Right forelimb (tissue), 1 donor: ENCODE data around the gene CCDC170.
"Not testable (repeated sequence)": the region's sequence is repeated elsewhere in the genome, so short reads cannot be mapped to it uniquely, and the experiment has no call there.

Experiments used
- DNase-seq: peaks from one replicate; pipeline ENCODE4 v3.0.0-alpha.2; 2018

The CCDC170 gene

DNA sequence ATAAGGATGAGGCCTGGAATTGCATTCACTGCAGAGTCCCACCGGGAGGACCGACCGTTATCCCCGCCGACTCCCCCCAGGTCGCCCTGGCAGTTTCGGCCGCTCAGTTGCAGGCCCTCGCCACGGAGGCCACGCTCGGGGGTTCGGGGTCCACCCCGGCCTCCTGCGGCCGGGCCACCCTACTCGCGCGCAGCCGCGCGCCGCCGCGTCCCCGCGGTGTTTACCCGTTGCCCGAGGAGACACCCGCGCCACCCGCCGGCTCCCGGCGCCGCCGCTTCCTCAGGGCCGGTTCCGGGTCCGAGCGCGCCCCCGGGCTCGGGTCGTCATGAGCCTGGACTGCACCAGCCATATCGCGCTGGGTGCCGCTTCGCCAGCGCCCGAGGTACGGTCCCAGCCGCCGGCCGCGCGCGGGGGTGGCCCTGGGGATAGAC, at the start of gene CCDC170:
TSS of gene CCDC170 (plus strand) at position 214 of the 431 bp plus-strand sequence. CDS start at position 326, 112 bp downstream.
- peak; percentile 74 for DNase-seq

- no peak for DNase-seq
These were observed 48.3 kb upstream of the CCDC170 start for GRCh38 chr6:151445482-151445881.

GRCh38 chr6:151447237-151447636, 46.6 kb upstream of the CCDC170 start:
- no peak for DNase-seq

DNA sequence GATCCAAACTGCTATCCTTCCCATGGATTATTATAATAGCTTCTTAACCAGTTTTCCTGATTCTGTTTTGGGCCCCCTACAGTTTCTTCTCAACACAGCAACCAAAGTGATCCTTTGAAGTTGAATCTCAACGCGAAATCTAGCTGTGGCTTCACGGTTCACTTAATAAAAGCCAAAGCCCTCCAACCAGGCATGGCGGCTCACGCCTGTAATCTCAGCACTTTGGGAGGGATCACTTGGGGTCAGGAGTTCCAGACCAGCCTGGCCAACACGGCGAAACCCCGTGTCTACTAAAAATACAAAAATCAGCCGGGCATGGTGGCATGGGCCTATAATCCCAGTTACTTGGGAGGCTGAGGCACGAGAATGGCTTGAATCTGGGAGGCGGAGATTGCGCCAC, 45.2 kb upstream of the CCDC170 start:
- no peak for DNase-seq

- DNase-seq: not testable (repeated sequence)
These were observed 42.9 kb upstream of the CCDC170 start for GRCh38 chr6:151450928-151451327.

DNA sequence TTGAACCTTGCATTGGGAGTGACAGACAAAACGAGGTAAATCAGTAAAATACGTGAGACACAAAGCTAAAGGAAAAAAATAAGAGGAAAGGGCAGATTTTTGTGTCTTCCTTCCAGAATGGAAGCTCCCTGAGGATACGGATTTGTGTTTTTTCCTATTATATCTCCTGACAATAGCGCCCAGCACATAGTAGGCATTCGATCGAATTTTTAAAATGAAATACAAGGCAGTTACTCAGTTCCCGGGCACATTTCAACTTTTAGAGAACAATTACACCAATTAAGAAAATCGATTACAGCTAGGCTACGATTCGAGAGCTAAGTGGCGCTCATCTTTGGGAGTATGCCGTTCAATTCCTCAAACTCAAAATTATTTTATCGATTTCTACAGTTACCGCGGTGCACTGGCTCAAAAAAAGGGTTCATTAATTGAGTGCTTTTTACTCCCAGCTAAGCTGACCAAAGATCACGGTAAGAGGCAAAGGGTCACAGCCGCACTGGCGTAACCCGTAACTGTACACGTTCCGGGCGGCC, 42.3 kb upstream of the CCDC170 start:
- no peak for DNase-seq

DNA sequence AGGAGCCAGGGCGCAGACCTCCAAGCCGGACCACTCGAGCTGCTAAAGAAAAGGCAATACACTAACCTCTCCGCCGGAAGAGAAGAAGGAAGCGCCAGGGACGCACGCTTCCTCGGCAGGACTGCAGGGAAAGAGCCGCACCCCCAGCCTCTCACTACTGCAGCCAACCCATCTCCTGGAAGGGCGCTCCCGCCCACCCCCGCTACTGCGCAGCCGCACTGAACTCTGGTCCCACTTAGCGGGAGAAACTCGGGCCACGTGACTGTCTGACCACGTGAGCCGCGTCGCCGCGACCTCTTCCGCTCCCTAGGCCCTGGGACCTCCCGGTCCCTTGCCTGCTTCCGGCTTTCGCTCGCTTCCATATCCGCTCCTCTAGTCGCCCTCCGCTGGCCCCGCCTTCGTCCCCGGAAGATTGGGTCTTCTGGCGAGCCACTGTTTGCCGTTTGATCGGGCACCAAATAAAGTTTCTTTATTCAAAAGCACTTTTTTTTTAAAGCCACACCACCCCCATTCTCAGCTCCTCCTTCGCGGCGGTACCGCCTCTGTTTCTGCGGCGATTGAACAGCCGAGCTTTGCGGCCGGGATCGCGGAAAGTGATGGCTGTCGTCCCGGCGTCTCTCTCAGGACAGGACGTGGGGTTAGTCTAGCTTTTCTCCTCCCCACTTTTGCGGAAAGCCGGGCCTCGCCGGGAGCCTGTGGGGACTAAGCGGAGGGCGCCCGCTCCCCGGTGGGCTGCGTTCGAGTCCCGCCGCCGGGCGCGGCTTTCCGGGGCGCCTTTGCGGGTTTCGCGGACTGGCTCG, 41.7 kb upstream of the CCDC170 start, which contains the start of gene RMND1:
TSS of gene RMND1 (minus strand) at position 177 of the 800 bp plus-strand sequence. CDS start 6,315 bp downstream, outside the sequence.
- DNase-seq: peak; percentile 100

DNA sequence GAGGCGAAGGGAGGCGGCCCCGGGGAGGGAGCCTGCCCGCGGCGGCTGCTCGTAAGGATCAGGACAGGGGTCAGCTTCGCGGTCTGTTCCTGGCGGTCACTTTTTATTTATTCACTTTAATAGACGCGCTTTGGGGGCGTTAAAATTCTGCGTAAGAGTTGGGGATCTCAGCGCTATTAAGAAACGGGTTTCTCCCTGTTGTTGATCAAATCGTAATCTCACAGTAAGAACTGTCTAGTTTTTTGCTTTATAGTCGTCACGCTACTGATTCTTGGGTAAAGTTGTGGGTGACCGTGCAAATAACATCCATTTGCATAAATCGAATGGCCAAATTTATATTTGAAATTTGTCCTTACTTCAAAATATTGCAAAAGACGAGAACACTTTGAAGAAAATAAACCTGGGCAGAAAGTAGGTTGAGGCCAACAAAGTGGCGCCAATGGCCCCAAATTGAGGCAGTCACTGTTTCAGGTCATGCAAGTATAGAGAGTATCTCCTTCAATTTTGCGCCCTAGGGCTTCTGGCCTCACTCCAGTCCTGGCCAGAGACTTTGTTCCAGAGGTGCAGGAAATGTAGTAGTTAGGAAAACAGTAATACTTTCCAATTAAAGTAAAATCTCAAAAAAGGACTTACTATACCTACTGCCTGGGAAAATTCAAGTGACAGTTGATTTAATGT, 40.9 kb upstream of the CCDC170 start:
- DNase-seq: peak; percentile 61

- DNase-seq: not testable (repeated sequence)
These were observed 37.9 kb upstream of the CCDC170 start for GRCh38 chr6:151455751-151456398.

DNA sequence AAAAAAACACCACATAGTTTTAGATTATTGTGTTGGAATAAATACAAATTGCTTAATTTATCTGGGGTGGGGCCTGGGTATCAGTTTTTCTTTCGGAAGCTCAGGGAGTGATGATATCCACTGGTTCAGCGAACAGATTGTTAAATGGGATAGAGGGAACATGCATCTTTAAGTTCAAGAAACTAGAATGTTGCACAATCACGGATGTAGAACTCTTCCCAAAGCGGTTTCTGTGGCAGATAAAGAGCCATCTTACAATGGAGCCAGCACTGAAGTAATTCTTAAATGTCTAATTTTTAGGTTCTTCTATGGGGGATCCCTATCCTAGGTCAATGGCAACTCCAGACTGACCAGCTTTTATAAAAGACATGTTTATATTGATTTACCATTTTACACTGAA, 32.1 kb upstream of the CCDC170 start:
- DNase-seq: no peak

DNA sequence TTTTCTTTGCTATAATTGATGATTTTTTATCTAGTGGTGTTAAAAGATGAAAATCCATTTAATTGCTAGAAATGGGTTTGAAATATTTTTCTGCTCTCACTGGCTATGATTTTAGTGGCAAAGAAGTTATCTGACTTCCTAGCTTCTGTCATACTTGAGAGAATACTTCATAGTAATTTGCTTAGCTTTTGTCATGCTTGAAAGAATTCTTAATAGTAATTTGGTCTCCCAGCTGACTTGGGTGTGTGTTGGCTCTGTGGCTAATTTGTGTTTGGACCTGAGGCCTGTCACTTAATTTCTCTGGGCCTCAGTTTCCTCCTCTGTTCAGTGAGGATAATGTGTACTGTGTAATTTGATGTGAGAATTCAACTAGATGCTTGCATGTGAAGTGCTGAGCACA, 29.1 kb upstream of the CCDC170 start:
- DNase-seq: no peak

GRCh38 chr6:151475653-151476523, 17.9 kb upstream of the CCDC170 start:
- no peak for DNase-seq

GRCh38 chr6:151477726-151478125, 16.1 kb upstream of the CCDC170 start:
- DNase-seq: no peak

DNA sequence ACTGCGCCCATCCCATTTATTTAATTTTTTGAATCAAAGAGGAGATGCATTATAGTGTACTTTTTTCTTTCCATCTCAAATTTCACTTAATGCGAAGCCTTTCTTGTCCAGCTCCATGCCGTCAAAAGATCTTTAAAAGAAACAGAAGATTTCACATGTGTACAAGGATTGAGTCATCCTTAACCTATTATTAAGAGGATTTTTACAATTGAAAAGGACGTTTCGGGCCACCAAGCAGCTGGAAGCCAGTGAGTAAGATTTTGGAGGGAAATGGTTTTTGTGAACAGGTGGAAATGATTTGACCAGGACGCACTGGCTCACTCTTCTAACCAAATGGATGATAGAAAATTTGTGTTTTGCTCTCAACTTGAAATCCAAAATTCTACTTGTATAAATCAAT, 15.1 kb upstream of the CCDC170 start:
- DNase-seq: no peak

DNA sequence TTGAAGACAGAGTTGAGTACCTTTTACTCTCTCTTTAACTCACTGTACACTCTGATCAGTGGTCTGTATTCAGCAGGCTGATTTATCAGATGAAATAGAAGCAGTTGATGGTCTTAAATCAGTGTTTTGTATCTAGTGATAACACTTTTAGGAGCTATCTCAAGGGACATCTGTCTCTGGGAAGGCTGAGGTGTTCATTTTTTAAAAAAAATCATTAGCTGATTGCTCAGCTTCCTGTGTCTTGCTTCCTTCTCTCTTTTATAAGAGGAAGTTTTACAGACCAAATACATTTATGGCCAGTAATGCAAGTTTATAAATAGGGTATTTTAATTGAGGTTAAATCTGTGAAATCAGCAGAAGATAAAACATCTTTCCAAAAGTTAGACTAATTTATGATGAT, 12.0 kb upstream of the CCDC170 start:
- DNase-seq: no peak

DNA sequence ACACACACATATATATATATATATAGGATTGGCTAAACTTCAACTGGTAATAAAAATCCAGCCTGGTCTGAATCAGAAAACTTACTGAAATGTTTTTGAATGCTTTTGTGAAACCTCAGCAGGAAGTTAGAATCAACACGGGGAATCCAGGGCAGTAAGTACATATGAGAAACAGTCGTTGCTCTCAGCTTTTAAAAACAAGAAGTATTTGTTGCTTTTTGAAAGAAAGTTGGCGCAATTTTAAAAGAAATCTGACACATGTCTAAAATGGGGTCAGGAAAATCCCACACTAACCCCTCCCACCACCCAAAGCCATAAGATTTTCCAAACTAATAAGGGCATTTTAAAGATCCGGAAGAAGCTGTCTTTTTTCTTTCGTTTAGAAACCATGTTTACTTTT, 11.5 kb upstream of the CCDC170 start:
- DNase-seq: no peak

DNA sequence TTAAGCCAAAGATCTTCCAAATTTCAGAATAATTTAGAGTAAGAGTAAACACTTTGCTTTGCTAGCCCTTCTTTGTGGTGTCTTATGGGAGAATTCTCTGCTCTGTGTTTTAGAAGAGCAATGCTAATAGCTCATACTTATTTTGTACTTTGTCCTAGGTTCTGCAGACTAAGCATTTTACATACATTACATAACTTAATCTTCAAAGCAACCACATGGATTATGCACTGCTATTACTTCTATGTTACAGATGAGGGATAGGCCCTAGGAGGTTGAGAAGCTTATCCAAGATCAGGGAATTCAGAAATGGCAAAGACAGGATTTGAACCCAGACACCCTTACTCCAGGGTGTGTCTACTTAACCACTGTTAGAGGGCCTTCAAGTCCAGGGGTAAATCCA, 9.8 kb upstream of the CCDC170 start:
- DNase-seq: no peak

DNA sequence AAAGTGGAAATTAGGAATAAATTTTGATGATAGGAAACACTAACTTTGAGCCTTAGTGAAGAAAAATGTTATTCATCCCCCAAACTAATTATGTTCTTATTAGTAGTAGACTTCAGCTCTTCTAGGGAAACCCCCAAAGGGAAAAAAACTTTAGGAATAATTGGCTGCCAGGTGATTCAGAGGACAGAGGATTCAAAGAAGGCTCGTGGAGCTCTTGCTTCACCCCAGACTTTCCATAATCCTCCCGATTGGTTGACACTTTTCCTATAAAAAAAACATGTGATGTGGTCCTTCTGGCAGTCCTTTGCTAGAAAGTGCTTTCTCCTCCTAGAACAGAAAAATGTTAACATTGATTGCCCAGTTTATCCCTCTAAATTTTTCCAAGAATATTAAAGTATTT, 5.6 kb upstream of the CCDC170 start:
- no peak for DNase-seq

DNA sequence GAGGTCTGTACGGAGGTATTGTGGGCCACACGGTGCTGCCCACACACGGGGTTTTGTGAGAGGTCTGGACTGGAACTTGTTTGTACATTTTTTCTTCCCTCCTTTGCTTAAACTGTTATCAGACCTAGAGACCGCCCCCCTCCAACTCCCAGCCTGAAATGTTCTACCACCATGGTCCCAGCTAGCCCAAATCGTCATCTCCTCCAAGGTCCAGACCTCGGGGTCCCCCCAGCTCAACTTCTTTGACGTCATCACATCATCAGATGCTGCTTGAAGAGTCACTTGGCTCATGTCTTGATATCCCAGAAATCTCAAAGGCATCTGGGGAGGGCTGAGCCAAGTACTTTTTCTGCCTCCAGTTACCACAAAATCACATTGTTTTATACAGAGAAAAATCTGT, 2.8 kb upstream of the CCDC170 start:
- DNase-seq: no peak

- no peak for DNase-seq
These were observed 535 bp upstream of the CCDC170 start for GRCh38 chr6:151493161-151493803.

DNA sequence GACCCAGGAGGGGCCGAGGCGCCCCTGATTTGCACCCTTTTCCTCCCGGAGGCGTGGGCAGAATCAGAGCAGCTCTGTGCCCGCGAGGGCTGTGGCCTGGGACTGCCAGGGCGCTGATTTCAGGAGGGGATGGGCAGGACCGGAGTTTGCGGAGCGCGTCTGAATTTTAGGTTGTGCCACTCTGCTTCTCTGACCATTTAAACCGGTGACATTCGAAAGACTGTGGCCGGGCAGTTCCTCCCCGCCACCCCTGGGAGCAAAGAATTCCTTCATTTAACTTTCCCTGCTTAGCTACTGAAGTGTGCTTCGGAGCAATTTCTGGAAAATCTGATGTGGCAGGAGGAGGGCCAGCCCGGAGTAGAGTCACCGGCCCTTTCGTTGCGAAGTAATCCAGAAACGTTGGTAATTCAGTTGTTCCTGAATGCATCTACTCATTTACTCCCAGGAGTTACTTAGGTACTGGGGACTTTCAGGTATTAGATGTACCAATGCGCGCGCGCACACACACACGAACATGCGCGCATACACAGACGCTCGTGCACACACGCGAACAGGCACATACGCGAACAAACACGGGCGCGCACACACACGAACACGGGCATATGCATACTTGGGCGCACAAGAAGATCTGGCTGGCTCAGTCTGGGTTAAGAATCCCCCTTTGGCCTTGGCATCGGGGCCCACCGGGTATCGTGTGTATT, 568 bp downstream of the CCDC170 start:
- peak; percentile 70 for DNase-seq
